GM21526 (cell line): ENCODE measurements around the gene INPP5D.

ENCODE experiments used
- ATAC-seq: cut with Tn5 transposase; IDR thresholded peaks from one replicate; pipeline ENCODE4 v1.9.1; 2021; ENCODE audit warnings: moderate library complexity; ENCODE audit not compliant: unreplicated experiment, low FRiP score

Gene INPP5D

GRCh38 chr2:233031556-233032500 lies 28.3 kb upstream of the INPP5D start:
- no peak for ATAC-seq

GRCh38 chr2:233032551-233033320 lies 27.4 kb upstream of the INPP5D start, which contains the start of gene NEU2:
Gene NEU2, plus strand, starts transcription at chr2:233032672. Its CDS starts 0 bp downstream, at chr2:233032672.
- ATAC-seq, result no peak

- ATAC-seq, result no peak
Observed at GRCh38 chr2:233033672-233034071, 26.5 kb upstream of the INPP5D start.

GRCh38 chr2:233034091-233034882 lies 25.9 kb upstream of the INPP5D start:
- no peak for ATAC-seq

- ATAC-seq, result no peak
Observed at GRCh38 chr2:233035426-233036161, 24.5 kb upstream of the INPP5D start.

GRCh38 chr2:233036162-233036838 lies 23.8 kb upstream of the INPP5D start:
- no peak for ATAC-seq

GRCh38 chr2:233037078-233037477 lies 23.1 kb upstream of the INPP5D start:
- ATAC-seq, result no peak

- no peak for ATAC-seq
Observed at GRCh38 chr2:233039212-233039845, 20.8 kb upstream of the INPP5D start.

GRCh38 chr2:233039846-233040530 lies 20.2 kb upstream of the INPP5D start:
- no peak for ATAC-seq

GRCh38 chr2:233040571-233040970 lies 19.6 kb upstream of the INPP5D start:
- ATAC-seq, result no peak

GRCh38 chr2:233041722-233042323 lies 18.3 kb upstream of the INPP5D start:
- ATAC-seq, result no peak

- ATAC-seq, result no peak
Observed at GRCh38 chr2:233042549-233042948, 17.6 kb upstream of the INPP5D start.

GRCh38 chr2:233044974-233045605 lies 15.1 kb upstream of the INPP5D start:
- ATAC-seq, result no peak

GRCh38 chr2:233047206-233047605 lies 12.9 kb upstream of the INPP5D start:
- no peak for ATAC-seq

GRCh38 chr2:233047667-233048066 lies 12.5 kb upstream of the INPP5D start:
- ATAC-seq, result no peak

- ATAC-seq, result no peak
Observed at GRCh38 chr2:233048569-233049193, 11.5 kb upstream of the INPP5D start.

GRCh38 chr2:233049194-233049761 lies 10.9 kb upstream of the INPP5D start:
- no peak for ATAC-seq
